Esophagus muscularis mucosa (tissue), 4 donors: ENCODE measurements around the gene ANKS1A.

Experiments used
- EP300 ChIP-seq: sonication (generic); formaldehyde crosslinking; IDR thresholded peaks from one replicate; pipeline ENCODE4 v1.6.1; 2017; ENCODE audit warnings: antibody characterized with exemption
- POLR2A ChIP-seq: fragments of 450-650 bp; IDR thresholded peaks from one replicate; pipeline ENCODE4 v1.6.1; 2017; ENCODE audit warnings: antibody characterized with exemption, moderate library complexity, mild to moderate bottlenecking, low read depth
- POLR2AphosphoS5 ChIP-seq, 2 donors: sonication (generic); formaldehyde crosslinking; IDR thresholded peaks; one replicate each; pipeline ENCODE4 v1.6.1; 2017; ENCODE audit warnings: antibody characterized with exemption in 2 of 2
- TF ChIP-seq, protein P1 (sequence below), 3 experiments: fragments of 200-600 bp in 2 of 3; fragments of 450-650 bp in 1 of 3; sonication (generic) in 2 of 3; IDR thresholded peaks; one replicate each; pipeline ENCODE4 v1.5.1; 2017 to 2019; ENCODE audit warnings: antibody characterized with exemption in 3 of 3, mild to moderate bottlenecking in 2 of 3, moderate library complexity in 1 of 3

DNA sequence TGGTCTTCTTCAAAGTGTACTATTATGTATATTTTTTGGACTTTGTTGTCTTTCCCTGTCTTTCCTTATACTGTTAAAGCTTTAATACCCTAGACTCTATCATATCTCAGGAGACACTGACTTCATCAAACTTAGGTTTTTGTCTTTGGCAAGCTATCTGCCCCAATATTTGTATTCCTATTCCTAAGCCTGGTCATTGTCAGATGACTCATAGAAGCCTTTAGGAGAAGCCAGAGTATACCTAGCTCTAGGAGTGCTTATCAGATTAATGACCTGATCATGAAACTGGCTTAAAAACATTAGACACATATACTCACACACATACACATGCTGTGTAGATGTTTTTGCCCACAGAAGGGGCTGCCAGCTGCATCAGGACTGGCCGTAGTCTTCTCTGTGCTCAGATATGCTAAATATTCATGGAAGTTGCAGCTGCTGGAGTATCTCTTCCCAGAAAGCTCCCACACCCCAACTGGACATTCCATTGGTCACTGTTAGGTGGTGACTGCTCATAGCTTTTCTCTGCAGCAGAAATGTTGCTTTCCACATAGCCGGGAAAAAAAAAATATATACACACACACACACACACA is 102.0 kb downstream of the ANKS1A start:
- TF ChIP-seq, protein P1, sequence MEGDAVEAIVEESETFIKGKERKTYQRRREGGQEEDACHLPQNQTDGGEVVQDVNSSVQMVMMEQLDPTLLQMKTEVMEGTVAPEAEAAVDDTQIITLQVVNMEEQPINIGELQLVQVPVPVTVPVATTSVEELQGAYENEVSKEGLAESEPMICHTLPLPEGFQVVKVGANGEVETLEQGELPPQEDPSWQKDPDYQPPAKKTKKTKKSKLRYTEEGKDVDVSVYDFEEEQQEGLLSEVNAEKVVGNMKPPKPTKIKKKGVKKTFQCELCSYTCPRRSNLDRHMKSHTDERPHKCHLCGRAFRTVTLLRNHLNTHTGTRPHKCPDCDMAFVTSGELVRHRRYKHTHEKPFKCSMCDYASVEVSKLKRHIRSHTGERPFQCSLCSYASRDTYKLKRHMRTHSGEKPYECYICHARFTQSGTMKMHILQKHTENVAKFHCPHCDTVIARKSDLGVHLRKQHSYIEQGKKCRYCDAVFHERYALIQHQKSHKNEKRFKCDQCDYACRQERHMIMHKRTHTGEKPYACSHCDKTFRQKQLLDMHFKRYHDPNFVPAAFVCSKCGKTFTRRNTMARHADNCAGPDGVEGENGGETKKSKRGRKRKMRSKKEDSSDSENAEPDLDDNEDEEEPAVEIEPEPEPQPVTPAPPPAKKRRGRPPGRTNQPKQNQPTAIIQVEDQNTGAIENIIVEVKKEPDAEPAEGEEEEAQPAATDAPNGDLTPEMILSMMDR (IDR thresholded peaks at IDR 0.05): no peak
- no peak for TF ChIP-seq POLR2A
- TF ChIP-seq POLR2AphosphoS5 (IDR thresholded peaks at IDR 0.05): no peak
- TF ChIP-seq EP300: no peak
